RKO (cell line): ENCODE results near the gene SYT15.
"Not testable (repeated sequence)": the region's sequence is repeated elsewhere in the genome, so short reads cannot be mapped to it uniquely, and the experiment has no call there.

Source experiments
- DNase-seq: peaks from one replicate; pipeline ENCODE4 v3.0.0-alpha.2; 2016; ENCODE audit warnings: low spot score

Gene SYT15

DNA sequence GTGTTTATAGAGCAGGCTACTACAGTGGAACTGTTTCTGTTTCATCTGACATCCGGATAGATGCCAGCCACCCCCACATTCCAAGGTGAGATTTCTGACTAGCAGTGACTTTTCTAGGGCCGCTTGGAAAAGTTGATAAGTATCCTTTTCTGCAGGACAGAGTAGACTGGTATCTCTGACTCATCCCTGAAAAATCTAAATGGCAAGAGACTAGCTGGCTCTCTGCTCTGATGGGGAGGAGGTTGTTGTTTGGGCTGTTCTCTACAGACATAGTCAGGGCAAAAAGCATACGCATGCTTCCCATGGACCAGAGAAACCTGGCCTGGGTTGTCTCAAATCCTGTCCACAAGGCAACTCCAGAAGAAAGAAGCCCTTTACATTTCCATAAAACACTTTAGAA, 10.7 kb downstream of the SYT15 start:
- not testable (repeated sequence) for DNase-seq

DNA sequence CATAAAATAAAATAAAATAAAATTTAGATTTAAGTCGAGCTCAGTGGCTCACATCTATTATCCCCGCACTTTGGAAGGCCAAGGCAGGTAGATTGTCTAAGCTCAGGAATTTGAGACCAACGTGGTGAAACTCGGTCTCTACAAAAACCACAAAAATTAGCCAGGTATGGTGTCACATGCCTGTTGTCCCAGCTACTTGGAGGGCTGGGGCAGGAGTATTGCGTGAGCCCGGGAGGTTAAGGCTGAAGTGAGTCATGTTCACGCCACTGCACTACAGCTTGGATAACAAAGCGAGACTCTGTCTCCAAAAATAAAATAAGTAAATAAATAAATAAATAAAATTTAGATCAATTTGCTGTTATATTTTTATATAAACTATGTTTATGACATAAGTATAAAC, 12.1 kb downstream of the SYT15 start:
- not testable (repeated sequence) for DNase-seq

GRCh38 chr10:46593307-46593706, 14.4 kb downstream of the SYT15 start:
- DNase-seq = not testable (repeated sequence)

DNA sequence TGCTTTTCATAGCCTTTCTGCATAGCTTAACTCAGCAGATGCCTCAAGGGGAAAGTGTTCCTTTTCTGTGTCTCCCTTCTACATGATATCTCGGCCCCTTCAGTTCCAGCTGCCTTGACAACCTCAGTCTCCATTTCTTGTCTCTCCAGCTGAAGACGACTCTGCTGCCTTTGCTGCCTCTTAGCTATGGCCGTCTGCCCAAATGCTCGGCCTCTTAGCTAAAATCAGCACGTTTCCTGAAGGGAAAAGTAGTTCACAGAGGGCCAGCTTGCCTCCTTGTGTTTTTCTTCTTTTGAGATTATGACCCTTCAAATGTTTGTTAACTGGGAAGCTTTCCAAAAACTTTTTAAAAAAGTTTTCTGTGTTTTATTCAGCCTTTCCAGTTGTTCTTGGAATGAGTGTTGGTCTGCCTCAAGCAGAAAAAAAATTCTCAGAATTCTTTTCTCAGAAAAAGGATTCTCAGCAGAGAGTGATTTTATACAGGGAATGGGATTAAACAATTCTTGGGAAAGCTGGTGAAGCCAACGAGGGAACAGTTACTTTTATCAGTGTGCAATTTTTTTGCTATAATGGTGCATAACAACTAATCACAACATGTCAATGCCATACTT, 15.6 kb downstream of the SYT15 start:
- not testable (repeated sequence) for DNase-seq

DNA sequence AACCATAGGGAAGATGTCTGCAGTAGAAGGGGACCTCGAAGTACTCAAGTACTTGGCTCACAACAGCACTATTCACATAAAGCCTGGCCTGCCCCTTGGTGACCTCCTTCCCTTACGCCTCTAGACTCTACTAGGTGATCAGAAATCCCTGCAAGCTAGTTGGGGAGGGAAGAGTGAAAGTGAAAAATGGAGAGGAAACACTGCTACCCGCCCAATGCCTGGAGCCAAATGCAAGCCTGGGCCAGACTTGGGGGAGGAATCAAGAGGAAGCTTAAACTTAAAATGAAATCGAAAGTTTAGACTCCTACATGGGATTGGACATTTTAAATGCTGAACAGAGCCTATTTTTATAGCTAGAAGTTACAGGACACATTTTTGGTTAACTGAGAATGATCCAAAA, 17.6 kb downstream of the SYT15 start:
- not testable (repeated sequence) for DNase-seq

DNA sequence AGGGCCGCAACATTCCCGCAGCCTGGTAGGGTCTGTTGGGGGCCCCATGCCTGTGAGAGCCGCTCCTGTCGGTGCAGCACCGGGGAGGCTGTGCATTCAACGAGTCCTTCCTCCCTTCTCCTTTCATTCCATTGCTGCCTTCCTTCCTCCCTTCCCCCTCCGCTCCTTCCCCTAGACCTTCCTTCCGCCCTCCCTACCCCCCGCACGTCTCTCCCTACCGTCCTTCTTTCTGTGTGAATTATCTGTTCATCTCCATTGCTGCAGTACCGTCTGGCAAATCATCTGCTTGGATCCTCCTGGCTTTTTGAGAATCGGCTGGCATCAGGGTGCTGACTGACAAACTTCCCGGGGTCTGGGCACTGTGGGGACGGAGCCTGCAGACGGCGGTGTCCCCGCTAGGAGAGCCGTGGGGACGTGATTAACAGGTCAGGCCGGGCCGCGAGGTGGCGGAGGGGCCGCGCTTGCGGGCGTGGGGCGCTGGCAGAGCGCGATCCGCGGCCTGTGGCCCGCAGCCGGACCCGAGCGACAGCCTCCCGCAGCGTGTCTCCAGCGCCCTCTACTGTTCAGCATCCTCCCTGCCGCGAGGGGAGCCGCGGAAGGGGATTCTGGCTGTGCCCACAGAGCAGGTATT, 18.8 kb downstream of the SYT15 start:
- not testable (repeated sequence) for DNase-seq

DNA sequence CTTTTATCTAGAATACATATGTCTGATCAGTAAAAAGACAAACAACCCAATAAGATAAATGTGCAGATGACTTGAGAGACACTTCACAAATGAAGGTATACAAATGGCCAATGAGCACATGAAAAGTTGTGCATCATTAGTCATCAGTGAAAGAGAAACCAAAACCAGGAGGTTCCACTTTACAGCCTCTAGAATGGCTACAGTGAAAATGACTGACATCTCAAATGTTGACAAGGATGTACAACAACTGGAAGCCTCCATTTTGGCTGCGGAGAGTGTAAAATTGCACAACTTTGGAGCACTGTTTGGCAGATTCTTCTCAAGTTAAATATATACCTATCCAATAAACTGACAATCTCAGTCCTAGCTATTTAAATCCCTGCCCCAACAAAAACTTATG, 21.6 kb downstream of the SYT15 start:
- DNase-seq = not testable (repeated sequence)

GRCh38 chr10:46615540-46615939, 36.6 kb downstream of the SYT15 start:
- DNase-seq = not testable (repeated sequence)

DNA sequence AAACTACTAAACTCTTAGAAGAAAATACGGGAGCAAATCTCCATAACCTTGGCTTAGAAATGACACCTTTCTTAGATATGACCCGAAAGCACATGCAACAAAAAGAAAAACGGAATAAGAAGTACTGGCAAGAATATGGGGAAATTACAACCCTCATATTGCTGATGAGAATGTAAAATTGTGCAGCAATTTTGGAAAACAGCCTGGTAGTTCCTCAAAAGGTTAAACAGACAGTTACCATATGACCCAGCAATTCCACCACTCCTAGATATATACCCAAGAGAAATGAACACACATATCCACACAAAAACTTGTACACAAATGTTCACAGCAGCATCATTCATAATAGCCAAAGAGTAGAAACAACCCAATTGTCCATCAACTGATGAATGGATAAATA, 37.3 kb downstream of the SYT15 start:
- not testable (repeated sequence) for DNase-seq

DNA sequence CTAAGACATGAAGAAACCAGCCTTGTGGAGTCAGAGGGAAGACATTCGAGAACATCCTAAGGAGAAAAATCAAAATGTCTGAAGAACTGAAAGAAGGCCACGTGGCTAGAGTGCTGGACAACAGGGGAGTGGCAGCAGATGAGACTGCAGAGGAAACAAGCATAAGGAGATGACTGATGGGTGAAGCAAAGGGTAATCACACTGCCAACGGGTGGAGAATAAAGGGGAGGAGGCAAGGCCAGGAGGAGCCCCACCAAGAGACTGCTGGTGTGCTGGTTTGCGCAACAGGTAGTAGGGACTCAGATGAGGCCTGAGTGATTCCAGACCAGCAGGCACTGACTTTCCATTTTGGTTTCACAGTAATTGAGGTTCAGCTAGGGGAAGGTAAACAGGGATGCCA, 38.2 kb downstream of the SYT15 start:
- DNase-seq = not testable (repeated sequence)

DNA sequence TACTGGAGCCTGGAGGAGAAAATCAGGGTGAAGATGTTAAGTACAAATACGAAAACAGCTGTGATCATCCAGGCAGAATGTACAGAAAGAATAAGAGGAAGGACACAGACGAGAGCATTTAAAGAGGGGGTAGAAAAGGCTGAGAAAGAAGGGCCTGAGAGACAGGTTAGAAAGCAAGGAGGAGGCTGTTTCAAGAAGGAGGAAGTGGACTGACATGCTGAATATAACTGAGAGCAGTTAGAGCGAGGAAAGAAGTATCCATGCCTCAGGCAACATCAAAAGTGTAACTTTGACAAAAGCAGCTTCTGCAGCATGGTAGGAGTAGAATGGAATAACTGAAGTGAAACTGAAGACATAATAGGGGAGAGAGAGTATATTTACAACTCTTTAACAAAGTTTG, 39.0 kb downstream of the SYT15 start:
- not testable (repeated sequence) for DNase-seq

DNA sequence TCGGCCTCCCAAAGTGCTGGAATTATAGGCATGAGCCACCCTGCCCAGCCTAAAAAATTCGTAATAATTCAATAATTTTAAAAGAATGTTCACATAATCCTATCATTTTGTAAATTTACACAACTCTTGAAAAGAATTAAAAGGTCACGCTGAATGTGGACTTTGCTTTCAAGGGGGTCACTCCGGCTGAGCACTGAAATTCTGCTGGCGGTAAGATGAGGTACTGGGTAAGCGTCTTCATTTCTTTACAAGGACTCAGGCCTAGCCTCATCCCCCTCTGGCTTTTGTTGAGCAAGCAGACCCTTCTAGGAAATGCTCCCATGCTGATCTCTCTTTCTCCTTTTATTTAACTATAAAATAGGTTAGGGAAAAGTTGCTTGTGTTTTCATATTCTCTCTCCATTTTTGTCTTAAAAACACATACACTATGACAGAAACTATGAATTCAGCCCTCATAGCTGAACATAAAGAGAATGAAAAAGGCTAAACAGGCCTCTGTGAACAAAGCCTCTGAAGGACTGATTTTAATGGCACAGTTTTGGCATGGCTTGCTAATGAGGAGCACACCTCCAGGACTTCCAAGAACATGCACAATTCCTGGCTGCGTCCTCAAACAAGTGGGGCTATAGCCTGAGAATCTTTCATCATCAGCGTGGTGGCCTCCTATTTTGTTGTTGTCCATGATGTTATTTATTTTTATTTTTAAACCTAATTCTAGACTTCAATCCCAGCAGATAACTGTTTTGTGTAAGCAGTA, 45.1 kb downstream of the SYT15 start:
- not testable (repeated sequence) for DNase-seq

DNA sequence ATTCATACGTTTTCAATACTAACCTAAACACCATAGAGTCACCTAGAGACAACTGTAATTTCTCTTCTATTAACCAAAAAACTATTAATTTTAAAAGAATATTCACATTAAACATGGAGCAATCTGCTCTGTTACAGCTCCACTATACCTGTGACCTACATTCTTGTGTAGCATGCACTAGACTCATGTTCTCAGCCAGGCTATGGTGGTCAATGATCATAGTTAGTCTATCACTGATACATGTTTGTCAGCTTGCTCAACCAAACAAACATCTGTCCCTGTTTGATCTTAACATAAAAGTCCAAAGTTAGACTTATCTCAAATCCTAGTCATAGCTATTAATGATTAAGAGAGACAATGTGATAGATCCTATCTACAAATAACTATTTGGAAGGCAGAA, 50.9 kb downstream of the SYT15 start:
- not testable (repeated sequence) for DNase-seq

DNA sequence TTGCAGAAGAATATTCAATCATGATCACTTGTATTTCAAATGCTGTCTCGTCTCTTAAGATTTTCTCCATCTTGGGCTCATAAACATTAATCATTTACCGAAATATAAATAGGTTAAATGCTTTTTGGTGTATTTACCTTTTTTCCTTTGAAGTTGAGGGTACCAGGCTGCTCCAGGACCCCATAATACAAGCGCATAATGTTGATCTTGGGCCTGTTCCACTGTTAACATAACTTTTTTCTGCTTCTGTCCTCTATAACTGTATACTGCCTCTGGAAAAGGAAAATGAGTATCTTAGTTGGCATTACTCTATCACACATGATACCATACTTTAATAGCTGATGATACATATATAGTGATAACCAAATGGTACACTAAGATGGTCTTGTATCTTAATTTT, 51.9 kb downstream of the SYT15 start:
- not testable (repeated sequence) for DNase-seq

GRCh38 chr10:46631683-46632082, 52.8 kb downstream of the SYT15 start:
- DNase-seq = not testable (repeated sequence)

DNA sequence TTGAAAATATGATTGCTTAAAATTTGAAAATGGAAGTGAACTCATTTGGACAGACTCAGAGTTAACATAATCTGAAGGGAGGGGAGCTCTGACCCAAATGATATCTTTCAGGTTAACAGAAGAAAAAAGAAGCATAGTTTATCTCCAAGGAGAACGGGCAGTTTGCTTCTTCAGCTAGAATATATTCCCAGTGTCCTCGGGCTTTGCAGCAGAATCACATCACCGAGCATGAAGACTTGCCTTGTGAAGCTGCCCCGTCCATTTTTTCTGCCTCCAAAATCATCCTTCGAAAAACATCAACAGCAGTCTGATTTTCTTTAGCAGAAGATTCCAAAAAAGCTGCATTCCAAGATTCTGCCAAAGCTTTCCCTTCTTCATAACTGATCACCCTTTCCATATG, 55.8 kb downstream of the SYT15 start:
- not testable (repeated sequence) for DNase-seq

- DNase-seq = not testable (repeated sequence)
Observed at GRCh38 chr10:46635364-46635959, 56.5 kb downstream of the SYT15 start.

GRCh38 chr10:46640005-46640404, 61.1 kb downstream of the SYT15 start:
- not testable (repeated sequence) for DNase-seq
